GM18526 (cell line): ENCODE results near the gene PRKCA.

Experiments used
- POLR2A ChIP-seq: IDR thresholded peaks from 3 replicates; pipeline ENCODE4 v1.6.1; 2011; ENCODE audit not compliant: insufficient read length; ENCODE audit errors: extremely low read depth

PRKCA gene

GRCh38 chr17:66307257-66307656, 4.8 kb downstream of the PRKCA start:
- TF ChIP-seq POLR2A: no peak

GRCh38 chr17:66308856-66309255, 6.4 kb downstream of the PRKCA start:
- TF ChIP-seq POLR2A: no peak

- TF ChIP-seq POLR2A: no peak
Measured at GRCh38 chr17:66309793-66310192, 7.4 kb downstream of the PRKCA start.

- TF ChIP-seq POLR2A: no peak
Measured at GRCh38 chr17:66310528-66311148, 8.2 kb downstream of the PRKCA start.

DNA sequence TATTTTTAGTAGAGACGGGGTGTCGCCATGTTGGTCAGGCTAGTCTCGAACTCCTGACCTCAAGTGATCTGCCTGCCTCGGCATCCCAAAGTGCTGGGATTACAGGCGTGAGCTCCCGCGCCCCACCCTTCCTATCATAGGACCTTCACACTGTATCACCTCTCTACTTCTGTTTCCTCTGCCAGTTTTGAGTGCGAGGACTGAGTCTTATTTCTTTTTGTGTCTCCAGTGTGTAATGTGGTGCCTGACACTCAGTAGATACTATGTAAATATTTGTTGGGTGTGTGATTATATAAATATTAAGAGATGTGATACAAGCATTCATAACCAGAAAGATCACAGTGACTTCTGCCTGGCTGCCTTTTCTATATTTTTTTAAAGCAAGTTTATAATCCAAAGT, 10.5 kb downstream of the PRKCA start:
- no peak for TF ChIP-seq POLR2A

DNA sequence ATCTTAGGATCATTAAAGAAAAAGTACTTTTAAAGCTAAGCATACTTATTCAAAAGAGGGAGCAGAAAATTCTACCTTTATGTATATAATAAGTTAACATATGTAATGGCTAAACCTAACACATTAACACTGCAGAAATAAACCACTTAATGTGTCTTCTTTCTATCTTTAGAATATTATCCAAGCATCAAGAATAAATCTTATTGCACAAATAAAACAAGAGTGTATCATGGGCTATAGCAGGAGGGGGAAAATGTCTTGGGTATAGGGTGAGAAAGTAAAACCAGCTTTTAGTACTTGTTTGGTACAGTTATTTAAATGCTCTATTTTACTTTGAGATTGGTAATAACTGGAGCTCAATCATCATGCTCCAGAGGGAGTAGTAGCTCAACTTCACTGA, 10.9 kb downstream of the PRKCA start:
- no peak for TF ChIP-seq POLR2A

GRCh38 chr17:66313995-66314659, 11.7 kb downstream of the PRKCA start:
- no peak for TF ChIP-seq POLR2A

GRCh38 chr17:66317629-66318028, 15.2 kb downstream of the PRKCA start:
- TF ChIP-seq POLR2A: no peak

DNA sequence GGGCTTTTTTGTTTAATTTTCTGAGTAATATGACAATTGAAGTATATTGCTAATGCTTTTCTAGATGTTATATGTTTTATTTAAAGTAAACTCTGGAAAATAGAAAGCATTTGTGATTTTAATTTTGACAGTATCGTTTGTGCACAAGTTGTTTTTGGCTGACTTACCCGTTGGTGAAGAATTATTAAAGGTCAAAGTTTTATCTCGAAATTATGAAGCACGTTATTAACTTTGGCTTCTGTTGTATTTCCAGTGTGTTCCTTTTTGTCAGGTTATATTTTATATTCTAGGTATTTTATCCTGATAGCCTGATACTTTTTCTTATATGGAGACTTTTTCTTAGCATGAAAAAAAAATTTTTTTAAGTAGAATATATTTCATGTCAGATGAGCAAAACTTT, 16.8 kb downstream of the PRKCA start:
- TF ChIP-seq POLR2A: no peak

GRCh38 chr17:66322764-66323163, 20.4 kb downstream of the PRKCA start:
- TF ChIP-seq POLR2A: no peak

- no peak for TF ChIP-seq POLR2A
Measured at GRCh38 chr17:66326476-66327047, 24.1 kb downstream of the PRKCA start.

- no peak for TF ChIP-seq POLR2A
Measured at GRCh38 chr17:66330646-66331037, 28.2 kb downstream of the PRKCA start.

DNA sequence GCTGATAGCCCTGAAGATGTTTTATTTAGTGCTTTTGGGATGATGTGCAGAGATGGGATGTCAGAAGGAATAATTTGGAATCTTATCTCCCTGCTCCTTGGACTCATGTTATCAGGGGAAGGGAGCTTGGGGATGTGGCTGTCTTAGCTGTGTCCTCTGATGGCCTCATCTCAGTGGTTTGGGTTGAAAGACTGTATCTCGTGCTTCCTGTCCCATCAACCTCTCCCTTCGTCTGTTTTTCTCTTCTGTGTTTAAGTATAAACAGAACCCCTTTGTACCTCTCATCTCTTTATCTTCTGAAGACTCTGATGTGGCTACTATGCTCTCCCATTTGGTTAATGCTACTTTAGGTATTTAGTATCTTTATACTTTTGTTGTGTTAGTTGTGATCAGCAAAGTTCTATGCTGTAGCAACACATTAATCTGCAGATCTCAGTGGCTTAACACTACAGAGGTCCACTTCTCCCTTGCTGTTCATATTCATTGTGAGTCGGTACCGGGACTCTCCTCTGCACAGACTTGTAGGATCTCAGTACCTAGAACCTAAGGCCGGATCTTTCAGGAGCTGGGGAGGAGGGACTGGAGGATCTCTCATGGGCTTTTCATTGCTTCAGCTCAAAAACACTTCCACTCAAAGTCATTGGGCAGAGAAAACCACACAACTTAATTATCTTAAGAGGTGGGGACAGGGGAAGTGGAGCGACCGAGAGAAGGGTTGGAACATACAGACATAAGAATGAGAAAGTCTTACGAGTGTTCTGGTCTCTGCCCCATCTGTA, 28.8 kb downstream of the PRKCA start:
- no peak for TF ChIP-seq POLR2A

DNA sequence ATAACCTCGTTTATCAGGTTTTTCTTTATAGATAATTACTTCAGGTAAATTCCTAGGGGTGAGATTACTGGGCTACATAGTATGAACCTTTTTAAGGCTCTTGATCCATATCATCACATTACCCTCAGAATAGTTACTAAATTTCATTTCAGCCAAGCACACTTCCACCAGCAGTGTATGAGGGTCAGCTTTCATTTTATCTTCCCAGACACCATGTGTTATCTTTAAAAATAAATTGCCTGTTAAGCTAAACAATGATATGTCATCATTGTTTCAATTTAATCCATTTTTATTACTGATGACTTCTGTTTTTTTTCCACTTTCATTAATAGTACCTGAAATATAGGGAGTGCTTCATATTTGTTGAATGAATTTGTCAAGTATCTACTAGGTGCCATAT, 33.4 kb downstream of the PRKCA start:
- no peak for TF ChIP-seq POLR2A

GRCh38 chr17:66337268-66337667, 34.9 kb downstream of the PRKCA start:
- TF ChIP-seq POLR2A: no peak
